KMS-11 (cell line): Measurements from ENCODE around the gene TSPAN9.

Experiments used
- H2AFZ ChIP-seq: fragments of 200-600 bp; sonication (generic); 2 replicates; pipeline ENCODE4 v1.6.1; 2016; ENCODE audit warnings: antibody characterized with exemption, mixed run types, low read depth
- H3K27ac ChIP-seq: fragments of 200-600 bp; sonication (generic); 2 replicates; pipeline ENCODE4 v1.6.1; 2016; ENCODE audit warnings: mild to moderate bottlenecking, mixed run types
- H3K27me3 ChIP-seq: fragments of 200-600 bp; sonication (generic); 2 replicates; pipeline ENCODE4 v1.6.1; 2017; ENCODE audit warnings: mild to moderate bottlenecking, low read depth, mixed run types, moderate library complexity; ENCODE audit not compliant: insufficient read depth
- H3K36me3 ChIP-seq: fragments of 200-600 bp; sonication (generic); 2 replicates; pipeline ENCODE4 v1.6.1; 2017; ENCODE audit warnings: mild to moderate bottlenecking, mixed run types; ENCODE audit not compliant: insufficient read depth
- H3K4me1 ChIP-seq: fragments of 200-600 bp; sonication (generic); 2 replicates; pipeline ENCODE4 v1.6.1; 2016; ENCODE audit warnings: mild to moderate bottlenecking, low read depth, mixed run types; ENCODE audit not compliant: poor library complexity, severe bottlenecking
- H3K4me2 ChIP-seq: fragments of 200-600 bp; sonication (generic); 2 replicates; pipeline ENCODE4 v1.7.0; 2016; ENCODE audit warnings: mild to moderate bottlenecking, mixed run types
- H3K4me3 ChIP-seq: fragments of 200-600 bp; sonication (generic); IDR thresholded peaks from 2 replicates; pipeline ENCODE4 v1.6.1; 2017; ENCODE audit warnings: low read depth, low read length, mixed read lengths; ENCODE audit not compliant: insufficient read depth
- H3K79me2 ChIP-seq: fragments of 200-600 bp; sonication (generic); 2 replicates; pipeline ENCODE4 v1.6.1; 2016; ENCODE audit warnings: low read depth, mixed run types; ENCODE audit not compliant: insufficient read depth
- H3K9ac ChIP-seq: fragments of 200-600 bp; sonication (generic); 2 replicates; pipeline ENCODE4 v1.6.1; 2016; ENCODE audit warnings: mild to moderate bottlenecking, mixed run types
- H4K20me1 ChIP-seq: fragments of 200-600 bp; sonication (generic); 2 replicates; pipeline ENCODE4 v1.6.1; 2016; ENCODE audit warnings: mild to moderate bottlenecking, mixed run types; ENCODE audit not compliant: insufficient read depth
- CTCF ChIP-seq: fragments of 200-600 bp; sonication (generic); conservative IDR thresholded peaks from 2 replicates; pipeline ENCODE4 v1.6.1; 2017; ENCODE audit warnings: low read depth, mild to moderate bottlenecking, antibody characterized with exemption, low read length, moderate library complexity, mixed read lengths

The TSPAN9 gene

GRCh38 chr12:3152011-3152511 is 74.9 kb downstream of the TSPAN9 start:
- Histone ChIP-seq H3K36me3 (no peaks in the 10 kb centered on the region), H3K9ac (no peak overlapping the region), H3K27ac (no peak overlapping the region), H4K20me1 (no peaks in the 10 kb centered on the region), H3K4me2 (no peak overlapping the region), H3K4me3 (no peak overlapping the region), H3K27me3 (no peaks in the 10 kb centered on the region), H3K4me1 (no peaks in the 10 kb centered on the region), H2AFZ (no peak overlapping the region), H3K79me2 (no peaks in the 10 kb centered on the region)
- TF ChIP-seq CTCF: no peak

GRCh38 chr12:3152892-3153291 is 75.7 kb downstream of the TSPAN9 start:
- Histone ChIP-seq H3K4me2 (no peak overlapping the region), H3K27me3 (no peaks in the 10 kb centered on the region), H3K36me3 (no peaks in the 10 kb centered on the region), H3K27ac (no peak overlapping the region), H3K9ac (no peak overlapping the region), H2AFZ (no peak overlapping the region), H3K4me1 (no peaks in the 10 kb centered on the region), H4K20me1 (no peaks in the 10 kb centered on the region), H3K79me2 (no peaks in the 10 kb centered on the region), H3K4me3 (no peak overlapping the region)
- TF ChIP-seq CTCF: no peak

GRCh38 chr12:3154006-3154405 is 76.8 kb downstream of the TSPAN9 start:
- no peak overlapping the region for H2AFZ ChIP-seq
- H3K36me3 ChIP-seq: no peaks in the 10 kb centered on the region
- H3K4me2 ChIP-seq: no peak overlapping the region
- no peaks in the 10 kb centered on the region for H3K4me1 ChIP-seq
- no peak overlapping the region for H3K4me3 ChIP-seq
- no peak overlapping the region for H3K9ac ChIP-seq
- no peaks in the 10 kb centered on the region for H3K79me2 ChIP-seq
- H4K20me1 ChIP-seq: no peaks in the 10 kb centered on the region
- H3K27ac ChIP-seq: no peak overlapping the region
- TF ChIP-seq CTCF: no peak
- H3K27me3 ChIP-seq: no peaks in the 10 kb centered on the region

- no peak overlapping the region for H2AFZ ChIP-seq
- no peak for TF ChIP-seq CTCF
- no peak overlapping the region for H3K27ac ChIP-seq
- no peaks in the 10 kb centered on the region for H3K36me3 ChIP-seq
- no peaks in the 10 kb centered on the region for H3K27me3 ChIP-seq
- H3K4me3 ChIP-seq: no peak overlapping the region
- H3K79me2 ChIP-seq: no peaks in the 10 kb centered on the region
- no peaks in the 10 kb centered on the region for H4K20me1 ChIP-seq
- no peak overlapping the region for H3K4me2 ChIP-seq
- no peak overlapping the region for H3K9ac ChIP-seq
- no peaks in the 10 kb centered on the region for H3K4me1 ChIP-seq
Observed at GRCh38 chr12:3155702-3156370, 78.7 kb downstream of the TSPAN9 start.
